ENCODE data around the gene SP6.

- TF ChIP-seq POLR2A (IDR thresholded peaks at IDR 0.05; ENCODE audit: low read depth, low read length) (no peak), POLR2AphosphoS5 (IDR thresholded peaks at IDR 0.05; ENCODE audit: low read depth, low read length) (no peak), TAF1 (IDR thresholded peaks at IDR 0.05; ENCODE audit: borderline replicate concordance, low read depth, low read length) (no peak)
These were observed 28.1 kb upstream of the SP6 start for GRCh38 chr17:47879028-47879585.

Measured in GM12892 (cell line).